ENCODE measurements around the gene CNRIP1. TPM values are rescaled to one million over a fixed set of nuclear protein-coding genes. Genes with fewer than 3 reads are reported as not detected.

The CNRIP1 gene
- total RNA-seq, 1 experiment from 2014 or later, result not detected

DNA sequence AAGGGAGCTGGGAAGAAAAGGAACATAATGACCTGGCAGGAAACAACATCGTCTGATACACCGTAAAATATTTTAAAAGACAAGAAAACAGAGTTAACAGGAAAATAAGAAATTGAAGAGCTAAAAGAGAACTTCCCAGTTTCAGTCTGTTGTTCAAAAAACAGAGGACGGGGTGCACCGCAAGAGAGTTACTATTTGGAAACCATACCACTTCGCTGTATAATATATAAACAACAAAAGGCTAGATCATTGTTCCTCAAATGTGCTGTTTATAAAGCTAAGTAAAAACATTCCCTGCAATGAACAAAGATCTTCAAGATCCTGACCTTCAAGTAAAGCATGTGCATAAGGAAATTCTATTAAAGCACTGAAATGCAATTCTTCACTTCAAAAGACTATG is 69.6 kb downstream of the CNRIP1 start:
- DNase-seq (ENCODE audit: low read depth, low spot score), result no peak
- no peaks in the 10 kb centered on the region for H3K27me3 ChIP-seq (ENCODE audit: insufficient read depth, low read length)
- intact Hi-C loops (cut with micrococcal nuclease), result no loop called here
- H4K20me1 ChIP-seq (ENCODE audit: insufficient read depth), result peaks cover 47% of the 10 kb centered on the region; the same call in 1 of the 2 replicates
- ChIA-PET CTCF (no interaction called here), RAD21 (ENCODE audit: low non-redundant PET in 1 of 2, low total read pairs in 2 of 2, uncharacterized antibody in 2 of 2, unreplicated experiment in 2 of 2) (no interaction called here), POLR2A (no interaction called here)
- TF ChIP-seq EGR1 (IDR thresholded peaks at IDR 0.05; ENCODE audit: low read depth) (no peak), EZH2phosphoT487 (IDR thresholded peaks at IDR 0.05; ENCODE audit: borderline replicate concordance) (no peak), EZH2 (IDR thresholded peaks at IDR 0.05) (no peak), CBX3 (IDR thresholded peaks at IDR 0.05; ENCODE audit: low read depth) (no peak), FOSL1 (IDR thresholded peaks at IDR 0.05; ENCODE audit: low read depth) (no peak), SRF (IDR thresholded peaks at IDR 0.05; ENCODE audit: low read depth) (no peak), CEBPB (IDR thresholded peaks at IDR 0.05; ENCODE audit: low read depth) (no peak), ZNF274 (IDR thresholded peaks at IDR 0.05; ENCODE audit: low read depth, low read length) (no peak), SIN3A (IDR thresholded peaks at IDR 0.05; ENCODE audit: low read depth) (no peak)
- TF ChIP-seq, protein P1, sequence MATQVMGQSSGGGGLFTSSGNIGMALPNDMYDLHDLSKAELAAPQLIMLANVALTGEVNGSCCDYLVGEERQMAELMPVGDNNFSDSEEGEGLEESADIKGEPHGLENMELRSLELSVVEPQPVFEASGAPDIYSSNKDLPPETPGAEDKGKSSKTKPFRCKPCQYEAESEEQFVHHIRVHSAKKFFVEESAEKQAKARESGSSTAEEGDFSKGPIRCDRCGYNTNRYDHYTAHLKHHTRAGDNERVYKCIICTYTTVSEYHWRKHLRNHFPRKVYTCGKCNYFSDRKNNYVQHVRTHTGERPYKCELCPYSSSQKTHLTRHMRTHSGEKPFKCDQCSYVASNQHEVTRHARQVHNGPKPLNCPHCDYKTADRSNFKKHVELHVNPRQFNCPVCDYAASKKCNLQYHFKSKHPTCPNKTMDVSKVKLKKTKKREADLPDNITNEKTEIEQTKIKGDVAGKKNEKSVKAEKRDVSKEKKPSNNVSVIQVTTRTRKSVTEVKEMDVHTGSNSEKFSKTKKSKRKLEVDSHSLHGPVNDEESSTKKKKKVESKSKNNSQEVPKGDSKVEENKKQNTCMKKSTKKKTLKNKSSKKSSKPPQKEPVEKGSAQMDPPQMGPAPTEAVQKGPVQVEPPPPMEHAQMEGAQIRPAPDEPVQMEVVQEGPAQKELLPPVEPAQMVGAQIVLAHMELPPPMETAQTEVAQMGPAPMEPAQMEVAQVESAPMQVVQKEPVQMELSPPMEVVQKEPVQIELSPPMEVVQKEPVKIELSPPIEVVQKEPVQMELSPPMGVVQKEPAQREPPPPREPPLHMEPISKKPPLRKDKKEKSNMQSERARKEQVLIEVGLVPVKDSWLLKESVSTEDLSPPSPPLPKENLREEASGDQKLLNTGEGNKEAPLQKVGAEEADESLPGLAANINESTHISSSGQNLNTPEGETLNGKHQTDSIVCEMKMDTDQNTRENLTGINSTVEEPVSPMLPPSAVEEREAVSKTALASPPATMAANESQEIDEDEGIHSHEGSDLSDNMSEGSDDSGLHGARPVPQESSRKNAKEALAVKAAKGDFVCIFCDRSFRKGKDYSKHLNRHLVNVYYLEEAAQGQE (IDR thresholded peaks at IDR 0.05; ENCODE audit: low read depth), result no peak
- TF ChIP-seq, protein P2, sequence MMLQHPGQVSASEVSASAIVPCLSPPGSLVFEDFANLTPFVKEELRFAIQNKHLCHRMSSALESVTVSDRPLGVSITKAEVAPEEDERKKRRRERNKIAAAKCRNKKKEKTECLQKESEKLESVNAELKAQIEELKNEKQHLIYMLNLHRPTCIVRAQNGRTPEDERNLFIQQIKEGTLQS (IDR thresholded peaks at IDR 0.05), result no peak
- peak overlapping the region; percentile 79 for H3K4me2 ChIP-seq (ENCODE audit: low read length)
- H3K9ac ChIP-seq (ENCODE audit: low read length), result peak overlapping the region; percentile 92
- peaks cover 65% of the 10 kb centered on the region for H3K79me2 ChIP-seq (ENCODE audit: insufficient read depth, low read length)
- no peaks in the 10 kb centered on the region for H3K9me2 ChIP-seq (ENCODE audit: insufficient read depth)
- no peak for ATAC-seq
- no peaks in the 10 kb centered on the region for H3K9me3 ChIP-seq (ENCODE audit: control insufficient read depth in 1 of 2, insufficient read depth in 1 of 2, low read depth in 1 of 2, low read length in 2 of 2)
- no peak overlapping the region for H2AFZ ChIP-seq (ENCODE audit: low read depth, low read length, poor library complexity, severe bottlenecking)
- peak overlapping the region; percentile 63 to 92; a peak in 3 of 4 replicates for H3K4me3 ChIP-seq (replicated peaks in 1 of 2; ENCODE audit: low read depth in 1 of 2, low read length in 2 of 2)
- H3K36me3 ChIP-seq (ENCODE audit: control insufficient read depth in 1 of 2, insufficient read depth in 2 of 2, low read length in 2 of 2), result no peaks in the 10 kb centered on the region
- BruUV-seq (replicated peaks), result no TSS peak
- no peak overlapping the region for H3K27ac ChIP-seq (ENCODE audit: low read depth, low read length)
- H3K4me1 ChIP-seq (ENCODE audit: control insufficient read depth in 1 of 2, insufficient read depth in 2 of 2, low read length in 2 of 2), result peaks cover 7 to 18% of the 10 kb centered on the region in 2 experiments; a peak in 3 of 4 replicates
